MCF 10A (cell line): ENCODE results near the gene PCMTD2. TPM values are rescaled to one million over a fixed set of nuclear protein-coding genes. Genes with fewer than 3 reads are reported as not detected.

Experiments used
- BruUV-seq: library from RNA; stranded (reverse); fragments of 400-500 nt; replicated peaks from 2 replicates; lab custom pipeline; 2021; lab: Mats Ljungman, UMichigan
- CTCF ChIA-PET: fragments of 300-600 bp; sonication (Branson Sonifier 250); formaldehyde crosslinking; extraction: SDS; loops from one replicate; lab custom pipeline; 2021; ENCODE audit warnings: antibody characterized with exemption, inconsistent platforms; lab: Yijun Ruan, JAX
- POLR2A ChIA-PET: fragments of 300-600, 350-650 bp; sonication (Branson Sonifier 250); formaldehyde crosslinking; extraction: SDS; loops from one replicate; lab custom pipeline; 2020; ENCODE audit warnings: antibody characterized with exemption, inconsistent platforms; lab: Yijun Ruan, JAX
- DNase-seq: peaks from one replicate; pipeline ENCODE4 v3.0.0-alpha.2; 2018; ENCODE audit not compliant: unreplicated experiment
- H3K27ac Mint-ChIP-seq: one replicate; pipeline ENCODE4 v1.8.0; 2022; ENCODE audit warnings: mild to moderate bottlenecking, low read depth, mixed read lengths; ENCODE audit not compliant: unreplicated experiment
- H3K27me3 Mint-ChIP-seq: one replicate; pipeline ENCODE4 v1.8.0; 2022; ENCODE audit warnings: mixed read lengths; ENCODE audit not compliant: insufficient read depth, unreplicated experiment
- H3K36me3 Mint-ChIP-seq: one replicate; pipeline ENCODE4 v1.8.0; 2022; ENCODE audit warnings: mild to moderate bottlenecking, moderate library complexity, mixed read lengths; ENCODE audit not compliant: insufficient read depth, unreplicated experiment
- H3K4me1 Mint-ChIP-seq: one replicate; pipeline ENCODE4 v1.8.0; 2022; ENCODE audit warnings: mixed read lengths; ENCODE audit not compliant: insufficient read depth, unreplicated experiment
- H3K4me3 Mint-ChIP-seq: one replicate; pipeline ENCODE4 v1.8.0; 2022; ENCODE audit warnings: mild to moderate bottlenecking, moderate library complexity, mixed read lengths; ENCODE audit not compliant: unreplicated experiment
- H3K9me3 Mint-ChIP-seq: one replicate; pipeline ENCODE4 v1.8.0; 2022; ENCODE audit warnings: mixed read lengths; ENCODE audit not compliant: unreplicated experiment
- CTCF ChIP-seq: fragments of 200-600 bp; IDR thresholded peaks from one replicate; pipeline ENCODE4 v1.8.0; 2022; ENCODE audit warnings: antibody characterized with exemption, mild to moderate bottlenecking; ENCODE audit not compliant: unreplicated experiment
- intact Hi-C: fragments of 100-400 bp; cut with micrococcal nuclease; formaldehyde crosslinking; loops from 2 replicates; pipeline ENCODE4 v1.14.1; 2022
- total RNA-seq: library from RNA; stranded (reverse); gene quantifications from 2 replicates; pipeline ENCODE4 v1.2.3, GENCODE V29; 2022

PCMTD2 gene
- total RNA-seq, 1 experiment from 2014 or later, result 39.4 TPM

GRCh38 chr20:64214113-64214512 lies 41.4 kb upstream of the PCMTD2 start:
- no peak for DNase-seq
- Mint-ChIP-seq H3K27ac (no peak overlapping the region), H3K4me3 (no peak overlapping the region), H3K27me3 (peaks cover 66% of the 10 kb centered on the region), H3K4me1 (no peaks in the 10 kb centered on the region), H3K9me3 (no peaks in the 10 kb centered on the region), H3K36me3 (no peaks in the 10 kb centered on the region)
- ChIA-PET CTCF (no interaction called here), POLR2A (no interaction called here)
- no TSS peak for BruUV-seq
- intact Hi-C loops, result no loop called here
- no peak for TF ChIP-seq CTCF

GRCh38 chr20:64214952-64215351 lies 40.6 kb upstream of the PCMTD2 start:
- Mint-ChIP-seq H3K4me1 (no peaks in the 10 kb centered on the region), H3K4me3 (no peak overlapping the region), H3K27ac (no peak overlapping the region), H3K9me3 (no peaks in the 10 kb centered on the region), H3K27me3 (peaks cover 66% of the 10 kb centered on the region), H3K36me3 (no peaks in the 10 kb centered on the region)
- no peak for TF ChIP-seq CTCF
- ChIA-PET POLR2A (interaction anchor here (0.6 kb wide), 1 partner anchor 43 kb away, joined by 3 read pairs; no protein-coding TSS in a partner anchor), CTCF (interaction anchor here (0.6 kb wide), 1 partner anchor 71 kb away, joined by 3 read pairs; no protein-coding TSS in a partner anchor)
- no peak for DNase-seq
- intact Hi-C loops, result no loop called here
- no TSS peak for BruUV-seq

- DNase-seq, result no peak
Observed at GRCh38 chr20:64216036-64216435, 39.5 kb upstream of the PCMTD2 start.

GRCh38 chr20:64216910-64217309 lies 38.6 kb upstream of the PCMTD2 start:
- no TSS peak for BruUV-seq

More at GRCh38 chr20:64216036-64216435, 39.5 kb upstream of the PCMTD2 start:
- H3K27ac Mint-ChIP-seq, result no peak overlapping the region
- no peak overlapping the region for H3K4me3 Mint-ChIP-seq
- BruUV-seq, result no TSS peak
- no peaks in the 10 kb centered on the region for H3K9me3 Mint-ChIP-seq
- no peak for TF ChIP-seq CTCF
- no peaks in the 10 kb centered on the region for H3K36me3 Mint-ChIP-seq
- CTCF ChIA-PET, result no interaction called here
- H3K4me1 Mint-ChIP-seq, result no peaks in the 10 kb centered on the region
- H3K27me3 Mint-ChIP-seq, result peaks cover 61% of the 10 kb centered on the region
- POLR2A ChIA-PET, result interaction anchor here (0.7 kb wide), 1 partner anchor 40 kb away, joined by 3 read pairs; no protein-coding TSS in a partner anchor
- intact Hi-C loops, result no loop called here

More at GRCh38 chr20:64216910-64217309, 38.6 kb upstream of the PCMTD2 start:
- intact Hi-C loops, result no loop called here
- ChIA-PET POLR2A (no interaction called here), CTCF (no interaction called here)
- no peaks in the 10 kb centered on the region for H3K36me3 Mint-ChIP-seq
- no peak for DNase-seq
- H3K27ac Mint-ChIP-seq, result no peak overlapping the region
- no peaks in the 10 kb centered on the region for H3K9me3 Mint-ChIP-seq
- no peaks in the 10 kb centered on the region for H3K4me1 Mint-ChIP-seq
- TF ChIP-seq CTCF, result no peak
- H3K27me3 Mint-ChIP-seq, result peaks cover 52% of the 10 kb centered on the region
- no peak overlapping the region for H3K4me3 Mint-ChIP-seq
